Endothelial cell (in vitro differentiated cells): ENCODE results near the gene OIP5. TPM values are rescaled to one million over a fixed set of nuclear protein-coding genes. Genes with fewer than 3 reads are reported as not detected.
"Not testable (repeated sequence)": the region's sequence is repeated elsewhere in the genome, so short reads cannot be mapped to it uniquely, and the experiment has no call there.

Experiments used
- DNase-seq: peaks from one replicate; pipeline ENCODE4 v3.0.0; 2021; ENCODE audit warnings: low spot score
- H3K27ac Mint-ChIP-seq: one replicate; pipeline ENCODE4 v1.8.0; 2021; ENCODE audit warnings: mixed read lengths, inconsistent platforms; ENCODE audit not compliant: unreplicated experiment
- H3K27me3 Mint-ChIP-seq: one replicate; pipeline ENCODE4 v1.8.0; 2021; ENCODE audit warnings: mild to moderate bottlenecking, moderate library complexity, mixed read lengths, inconsistent platforms; ENCODE audit not compliant: unreplicated experiment
- H3K36me3 Mint-ChIP-seq: one replicate; pipeline ENCODE4 v1.8.0; 2021; ENCODE audit warnings: mild to moderate bottlenecking, low read depth, mixed read lengths, inconsistent platforms; ENCODE audit not compliant: unreplicated experiment
- H3K4me1 Mint-ChIP-seq: one replicate; pipeline ENCODE4 v1.8.0; 2021; ENCODE audit warnings: mild to moderate bottlenecking, mixed read lengths, inconsistent platforms; ENCODE audit not compliant: unreplicated experiment
- H3K4me3 Mint-ChIP-seq: one replicate; pipeline ENCODE4 v1.8.0; 2021; ENCODE audit warnings: mild to moderate bottlenecking, mixed read lengths, inconsistent platforms; ENCODE audit not compliant: unreplicated experiment
- H3K9me3 Mint-ChIP-seq: one replicate; pipeline ENCODE4 v1.8.0; 2021; ENCODE audit warnings: mixed read lengths, inconsistent platforms; ENCODE audit not compliant: unreplicated experiment
- CTCF ChIP-seq: fragments of 200-600 bp; sonication (generic); IDR thresholded peaks from one replicate; pipeline ENCODE4 v1.5.0; 2021; ENCODE audit warnings: antibody characterized with exemption; ENCODE audit not compliant: unreplicated experiment
- total RNA-seq: library from RNA; stranded (reverse); fragmentation: NEBNext Ultra II Directional; extraction: Animal tissue kit (Norgen Biotek cat#: 25700); gene quantifications from one replicate; pipeline ENCODE4 v1.2.1, GENCODE V29; 2021; ENCODE audit not compliant: unreplicated experiment

The OIP5 gene
- total RNA-seq, 1 donor from 2014 or later: 2.7 TPM

GRCh38 chr15:41285285-41285684, 47.1 kb downstream of the OIP5 start:
- no peak for DNase-seq
- TF ChIP-seq CTCF: no peak

GRCh38 chr15:41284427-41285177, 47.8 kb downstream of the OIP5 start:
- peaks cover 33% of the 10 kb centered on the region for H3K36me3 Mint-ChIP-seq
- peaks cover 26% of the 10 kb centered on the region for H3K4me1 Mint-ChIP-seq
- peak overlapping the region; percentile 89 for H3K27ac Mint-ChIP-seq
- no peaks in the 10 kb centered on the region for H3K9me3 Mint-ChIP-seq
- TF ChIP-seq CTCF: no peak
- H3K4me3 Mint-ChIP-seq: peak overlapping the region; percentile 100
- peaks cover 6% of the 10 kb centered on the region for H3K27me3 Mint-ChIP-seq
- no peak for DNase-seq

More at GRCh38 chr15:41285285-41285684, 47.1 kb downstream of the OIP5 start:
- peaks cover 26% of the 10 kb centered on the region for H3K4me1 Mint-ChIP-seq
- H3K4me3 Mint-ChIP-seq: peak overlapping the region; percentile 100
- H3K36me3 Mint-ChIP-seq: peaks cover 26% of the 10 kb centered on the region
- H3K27me3 Mint-ChIP-seq: peaks cover 6% of the 10 kb centered on the region
- no peaks in the 10 kb centered on the region for H3K9me3 Mint-ChIP-seq
- H3K27ac Mint-ChIP-seq: peak overlapping the region; percentile 89

GRCh38 chr15:41283653-41284426, 48.6 kb downstream of the OIP5 start:
- peaks cover 6% of the 10 kb centered on the region for H3K27me3 Mint-ChIP-seq
- TF ChIP-seq CTCF: no peak
- H3K27ac Mint-ChIP-seq: peak overlapping the region; percentile 95
- H3K36me3 Mint-ChIP-seq: peaks cover 39% of the 10 kb centered on the region
- peak overlapping the region; percentile 100 for H3K4me3 Mint-ChIP-seq
- DNase-seq: peak; percentile 98
- H3K9me3 Mint-ChIP-seq: no peaks in the 10 kb centered on the region
- peaks cover 26% of the 10 kb centered on the region for H3K4me1 Mint-ChIP-seq

GRCh38 chr15:41282980-41283652, 49.3 kb downstream of the OIP5 start:
- H3K27me3 Mint-ChIP-seq, H3K9me3 Mint-ChIP-seq, DNase-seq: not testable (repeated sequence)
- H3K4me3 Mint-ChIP-seq: peak overlapping the region; percentile 100
- peaks cover 40% of the 10 kb centered on the region for H3K36me3 Mint-ChIP-seq
- peak overlapping the region; percentile 95 for H3K27ac Mint-ChIP-seq
- peaks cover 26% of the 10 kb centered on the region for H3K4me1 Mint-ChIP-seq

- Mint-ChIP-seq H3K4me1 (peaks cover 26% of the 10 kb centered on the region), H3K36me3 (peaks cover 38% of the 10 kb centered on the region), H3K4me3 (peak overlapping the region; percentile 100), H3K27ac (peak overlapping the region; percentile 95)
- not testable (repeated sequence) for DNase-seq, H3K27me3 Mint-ChIP-seq, H3K9me3 Mint-ChIP-seq
Measured at GRCh38 chr15:41282436-41282835, 50.0 kb downstream of the OIP5 start.
